K562 (cell line): ENCODE results near the gene LDB1. TPM values are rescaled to one million over a fixed set of nuclear protein-coding genes. Genes with fewer than 3 reads are reported as not detected.

ENCODE experiments used
- BRF1 ChIP-seq: IDR thresholded peaks from 3 replicates; pipeline ENCODE4 v1.6.1; 2011; ENCODE audit warnings: borderline replicate concordance, mild to moderate bottlenecking; ENCODE audit not compliant: insufficient read length; ENCODE audit errors: extremely low read depth
- ETS1 ChIP-seq: conservative IDR thresholded peaks from 2 replicates; pipeline ENCODE4 v1.6.1; 2011; ENCODE audit warnings: low read depth, mild to moderate bottlenecking, low read length; ENCODE audit not compliant: control insufficient read depth
- FOXP1 ChIP-seq: sonication (generic); formaldehyde crosslinking; IDR thresholded peaks from 2 replicates; pipeline ENCODE4 v1.8.0; 2022; ENCODE audit warnings: mild to moderate bottlenecking, missing genetic modification reagents
- GABPB2 ChIP-seq: fragments of 250-450 bp; sonication (Bioruptor Pico); conservative IDR thresholded peaks from 2 replicates; pipeline ENCODE4 v1.5.1; 2021; ENCODE audit warnings: mild to moderate bottlenecking
- KLF6 ChIP-seq: fragments of 250-450 bp; sonication (Bioruptor Pico); IDR thresholded peaks from 2 replicates; pipeline ENCODE4 v1.4.0; 2020; ENCODE audit warnings: mild to moderate bottlenecking, moderate library complexity, borderline replicate concordance
- MED1 ChIP-seq: sonication (generic); formaldehyde crosslinking; IDR thresholded peaks from 2 replicates; pipeline ENCODE4 v1.8.1; 2023; ENCODE audit warnings: missing genetic modification reagents, borderline replicate concordance
- NCOA6 ChIP-seq: fragments of 450-650 bp; IDR thresholded peaks from 2 replicates; pipeline ENCODE4 v1.6.1; 2017; ENCODE audit warnings: mild to moderate bottlenecking
- PCBP1 ChIP-seq: fragments of 200-400 bp; formaldehyde crosslinking; IDR thresholded peaks from 2 replicates; pipeline ENCODE4 v1.6.1; 2018; ENCODE audit warnings: mild to moderate bottlenecking, low read depth, low read length; ENCODE audit not compliant: poor library complexity, severe bottlenecking
- RB1 ChIP-seq: fragments of 450-650 bp; IDR thresholded peaks from 2 replicates; pipeline ENCODE4 v1.6.1; 2017; ENCODE audit warnings: low read depth, mild to moderate bottlenecking
- RBFOX2 ChIP-seq: fragments of 200-400 bp; formaldehyde crosslinking; IDR thresholded peaks from 2 replicates; pipeline ENCODE4 v1.6.1; 2017; ENCODE audit warnings: low read depth, mild to moderate bottlenecking, low read length, moderate library complexity
- SFPQ ChIP-seq: fragments of 200-400 bp; formaldehyde crosslinking; IDR thresholded peaks from 2 replicates; pipeline ENCODE4 v1.6.1; 2017; ENCODE audit warnings: mild to moderate bottlenecking, low read depth, low read length, moderate library complexity
- SIN3A ChIP-seq, 2 experiments: fragments of 150-350 bp in 1 of 2; IDR thresholded peaks; 2 replicates each; pipeline ENCODE4 v1.6.1; 2011 to 2016; ENCODE audit warnings: borderline replicate concordance in 2 of 2, low read depth in 2 of 2, low read length in 2 of 2, mild to moderate bottlenecking in 2 of 2, moderate library complexity in 2 of 2; ENCODE audit not compliant: control insufficient read depth in 1 of 2
- SREBF1 ChIP-seq: fragments of 150-350 bp; IDR thresholded peaks from 2 replicates; pipeline ENCODE4 v1.6.1; 2014; ENCODE audit warnings: antibody characterized with exemption, low read depth, low read length, borderline replicate concordance
- SRSF7 ChIP-seq: fragments of 200-400 bp; formaldehyde crosslinking; optimal IDR thresholded peaks from 2 replicates; pipeline ENCODE3; 2017; ENCODE audit warnings: mild to moderate bottlenecking, low read depth, low read length
- UBTF ChIP-seq, 2 experiments: IDR thresholded peaks; 2 replicates each; pipeline ENCODE4 v1.6.1; 2012; ENCODE audit warnings: improper control_type of control experiment in 2 of 2, low read depth in 2 of 2, low read length in 2 of 2, borderline replicate concordance in 1 of 2
- ZBTB8A ChIP-seq: fragments of 450-650 bp; IDR thresholded peaks from 2 replicates; pipeline ENCODE4 v1.6.1; 2018; ENCODE audit warnings: mild to moderate bottlenecking, moderate library complexity; ENCODE audit not compliant: partially characterized antibody
- ZNF224 ChIP-seq: sonication (generic); formaldehyde crosslinking; IDR thresholded peaks from 2 replicates; pipeline ENCODE4 v1.8.0; 2022; ENCODE audit warnings: mild to moderate bottlenecking, missing genetic modification reagents
- ZNF76 ChIP-seq: fragments of 250-450 bp; sonication (Bioruptor Pico); IDR thresholded peaks from 2 replicates; pipeline ENCODE4 v1.4.0; 2020; ENCODE audit warnings: mild to moderate bottlenecking, moderate library complexity, borderline replicate concordance
- ZNF79 ChIP-seq: fragments of 250-450 bp; sonication (Bioruptor Pico); IDR thresholded peaks from 2 replicates; pipeline ENCODE4 v1.4.0; 2020; ENCODE audit warnings: low read depth, mild to moderate bottlenecking, moderate library complexity
- polyA plus RNA-seq, 8 experiments: library from polyadenylated mRNA; depleted of rRNA in 4 of 8; stranded (reverse) in 5 of 8; unstranded in 3 of 8; fragments of >200 nt; fragmentation: Nextera tagmentation in 2 of 8; fragmentation: Illumina TruSeq in 1 of 8; extraction: Ambion mirVana in 2 of 8; extraction: Trizol in 1 of 8; gene quantifications; 2 replicates each; pipeline versions ENCODE4 v1.2.1 to v1.2.3, GENCODE V29; 2011 to 2014; ENCODE audit warnings: inconsistent platforms in 1 of 8, missing spikeins in 1 of 8
- total RNA-seq, 7 experiments: library from RNA; depleted of rRNA in 6 of 7; stranded (reverse); fragments of >200 nt in 6 of 7; fragmentation: Illumina TruSeq in 2 of 7; extraction: Trizol in 2 of 7; gene quantifications; 2 replicates each; pipeline versions ENCODE4 v1.2.1 to v1.2.3, GENCODE V29; 2011 to 2021; ENCODE audit warnings: low replicate concordance in 1 of 7

Gene LDB1
- total and polyA plus RNA-seq, 9 of the 15 experiments (the other 6 are each of a cell fraction or from before 2014, with no cell fraction given): 1.9 to 137 (median 105) TPM

GRCh38 chr10:102133373-102134195 lies 13.4 kb upstream of the LDB1 start (continued):
- TF ChIP-seq ETS1 (peak; percentile 81), UBTF (IDR thresholded peaks at IDR 0.05; ENCODE audit: borderline replicate concordance in 1 of 2, low read depth in 2 of 2, low read length in 2 of 2) (peak; percentile 12 to 35; a peak in 1 of 4 replicates), SIN3A (IDR thresholded peaks at IDR 0.05; ENCODE audit: borderline replicate concordance in 2 of 2, control insufficient read depth in 1 of 2, low read depth in 2 of 2, low read length in 2 of 2) (peak; percentile 92 to 95), GABPB2 (CRISPR knock-in tag) (no peak), RB1 (peak; percentile 32; the same call in 1 of the 2 replicates), ZBTB8A (no peak), ZNF76 (no peak), FOXP1 (CRISPR knock-in tag) (no peak), ZNF79 (CRISPR knock-in tag) (no peak), NCOA6 (no peak), SREBF1 (no peak), RBFOX2 (peak; percentile 79), ZNF224 (CRISPR knock-in tag) (no peak), KLF6 (CRISPR knock-in tag) (0 out of 2 replicates have a peak, but pooled peaks have one; percentile 41), SRSF7 (no peak), SFPQ (no peak), PCBP1 (peak; percentile 21), MED1 (no peak), BRF1 (no peak)
